SK-N-SH treated with all-trans-retinoic acid at 6 μM for 48 hours (cell line): ENCODE results near the gene COX19.
"Not testable (repeated sequence)": the region's sequence is repeated elsewhere in the genome, so short reads cannot be mapped to it uniquely, and the experiment has no call there.

Experiments used
- ATAC-seq: fragments of 200-7000 bp; cut with Tn5 transposase; 3 replicates; pipeline ENCODE4 v1.9.1; 2020; ENCODE audit warnings: mild to moderate bottlenecking, moderate library complexity
- ARNTL ChIP-seq: fragments of 450-650 bp; formaldehyde crosslinking; IDR thresholded peaks from 2 replicates; pipeline ENCODE4 v1.5.0; 2020; ENCODE audit warnings: low read depth, mild to moderate bottlenecking, moderate library complexity, borderline replicate concordance
- BACH2 ChIP-seq: fragments of 250-450 bp; sonication (Bioruptor Pico); IDR thresholded peaks from 2 replicates; pipeline ENCODE4 v1.9.0; 2021; ENCODE audit warnings: mild to moderate bottlenecking, borderline replicate concordance
- CREB5 ChIP-seq: fragments of 250-450 bp; sonication (Bioruptor Pico); IDR thresholded peaks from 2 replicates; pipeline ENCODE4 v1.5.1; 2020; ENCODE audit warnings: low read depth, mild to moderate bottlenecking, moderate library complexity
- CSRNP3 ChIP-seq: fragments of 250-450 bp; sonication (Bioruptor Pico); IDR thresholded peaks from 2 replicates; pipeline ENCODE4 v1.5.1; 2021; ENCODE audit warnings: mild to moderate bottlenecking, moderate library complexity
- ESRRG ChIP-seq: fragments of 250-450 bp; sonication (Bioruptor Pico); IDR thresholded peaks from 2 replicates; pipeline ENCODE4 v1.6.1; 2021; ENCODE audit warnings: mild to moderate bottlenecking
- GLIS3 ChIP-seq: fragments of 250-450 bp; sonication (Bioruptor Pico); IDR thresholded peaks from 2 replicates; pipeline ENCODE4 v1.5.0; 2020; ENCODE audit warnings: mild to moderate bottlenecking, moderate library complexity
- ISL1 ChIP-seq: fragments of 250-450 bp; sonication (Bioruptor Pico); IDR thresholded peaks from 2 replicates; pipeline ENCODE4 v2.1.2; 2022; ENCODE audit warnings: mild to moderate bottlenecking, moderate library complexity
- OSR1 ChIP-seq: fragments of 250-450 bp; sonication (Bioruptor Pico); IDR thresholded peaks from 2 replicates; pipeline ENCODE4 v1.8.0; 2022; ENCODE audit warnings: moderate library complexity, mild to moderate bottlenecking, inconsistent platforms
- PATZ1 ChIP-seq: fragments of 250-450 bp; sonication (Bioruptor Pico); IDR thresholded peaks from 2 replicates; pipeline ENCODE4 v1.8.0; 2020; ENCODE audit warnings: mild to moderate bottlenecking, moderate library complexity, borderline replicate concordance
- POU6F1 ChIP-seq: fragments of 250-450 bp; sonication (Bioruptor Pico); IDR thresholded peaks from 2 replicates; pipeline ENCODE4 v1.8.0; 2021; ENCODE audit warnings: low read depth, mild to moderate bottlenecking, moderate library complexity, borderline replicate concordance
- PPARA ChIP-seq: fragments of 250-450 bp; sonication (Bioruptor Pico); IDR thresholded peaks from 2 replicates; pipeline ENCODE4 v1.5.0; 2020; ENCODE audit warnings: mild to moderate bottlenecking, borderline replicate concordance
- RARB ChIP-seq: fragments of 250-450 bp; sonication (Bioruptor Pico); IDR thresholded peaks from 2 replicates; pipeline ENCODE4 v1.8.0; 2021; ENCODE audit warnings: mild to moderate bottlenecking, moderate library complexity
- SNAI2 ChIP-seq: fragments of 250-450 bp; sonication (Bioruptor Pico); IDR thresholded peaks from 2 replicates; pipeline ENCODE4 v1.5.0; 2020; ENCODE audit warnings: mild to moderate bottlenecking, moderate library complexity
- TCF4 ChIP-seq: fragments of 250-450 bp; sonication (Bioruptor Pico); IDR thresholded peaks from 2 replicates; pipeline ENCODE4 v1.8.0; 2021; ENCODE audit warnings: mild to moderate bottlenecking, moderate library complexity, borderline replicate concordance
- TSHZ2 ChIP-seq: fragments of 250-450 bp; sonication (Bioruptor Pico); IDR thresholded peaks from 2 replicates; pipeline ENCODE4 v1.5.0; 2020; ENCODE audit warnings: mild to moderate bottlenecking, moderate library complexity
- ZC3H10 ChIP-seq: fragments of 250-450 bp; sonication (Bioruptor Pico); IDR thresholded peaks from 2 replicates; pipeline ENCODE4 v1.5.1; 2021; ENCODE audit warnings: mild to moderate bottlenecking, moderate library complexity
- ZFP3 ChIP-seq: fragments of 250-450 bp; sonication (Bioruptor Pico); IDR thresholded peaks from 2 replicates; pipeline ENCODE4 v1.5.0; 2020; ENCODE audit warnings: mild to moderate bottlenecking, moderate library complexity
- ZFP30 ChIP-seq: fragments of 450-650 bp; formaldehyde crosslinking; IDR thresholded peaks from 2 replicates; pipeline ENCODE4 v1.5.0; 2022; ENCODE audit warnings: mild to moderate bottlenecking, moderate library complexity
- ZNF565 ChIP-seq: fragments of 450-650 bp; formaldehyde crosslinking; conservative IDR thresholded peaks from 2 replicates; pipeline ENCODE4 v1.5.0; 2020; ENCODE audit warnings: low read depth, mild to moderate bottlenecking, moderate library complexity
- ZNF8 ChIP-seq: fragments of 450-650 bp; formaldehyde crosslinking; IDR thresholded peaks from 2 replicates; pipeline ENCODE4 v1.5.0; 2020; ENCODE audit warnings: mild to moderate bottlenecking, moderate library complexity

COX19 gene

GRCh38 chr7:961546-962400 is 13.6 kb downstream of the COX19 start:
- TF ChIP-seq BACH2 = no peak
- no peak for TF ChIP-seq PATZ1 (CRISPR knock-in tag)
- TF ChIP-seq CSRNP3 (CRISPR knock-in tag) = no peak
- no peak for TF ChIP-seq ZNF8 (CRISPR knock-in tag)
- TF ChIP-seq SNAI2 (CRISPR knock-in tag) = no peak
- no peak for TF ChIP-seq GLIS3 (CRISPR knock-in tag)
- TF ChIP-seq ZC3H10 (CRISPR knock-in tag) = no peak
- TF ChIP-seq ESRRG (CRISPR knock-in tag) = no peak
- no peak for TF ChIP-seq OSR1
- no peak for TF ChIP-seq ARNTL (CRISPR knock-in tag)
- TF ChIP-seq CREB5 = no peak
- TF ChIP-seq ZNF565 (CRISPR knock-in tag) = no peak
- no peak for TF ChIP-seq POU6F1 (CRISPR knock-in tag)
- TF ChIP-seq PPARA (CRISPR knock-in tag) = no peak
- TF ChIP-seq ISL1 = no peak
- no peak for TF ChIP-seq ZFP30 (CRISPR knock-in tag)
- no peak for TF ChIP-seq RARB (CRISPR knock-in tag)
- no peak for TF ChIP-seq TSHZ2 (CRISPR knock-in tag)
- TF ChIP-seq, all 23 proteins: peak for 0
- no peak for ATAC-seq

GRCh38 chr7:960972-961371 is 14.4 kb downstream of the COX19 start:
- ATAC-seq = not testable (repeated sequence)

- ATAC-seq = no peak
- TF ChIP-seq RARB (CRISPR knock-in tag) (no peak), ZNF8 (CRISPR knock-in tag) (no peak), POU6F1 (CRISPR knock-in tag) (no peak), SNAI2 (CRISPR knock-in tag) (no peak), ZFP3 (no peak), ISL1 (no peak), TSHZ2 (CRISPR knock-in tag) (no peak), TCF4 (CRISPR knock-in tag) (no peak), CSRNP3 (CRISPR knock-in tag) (no peak), BACH2 (no peak), GLIS3 (CRISPR knock-in tag) (no peak), ZC3H10 (CRISPR knock-in tag) (no peak), OSR1 (no peak)
These were observed 15.0 kb downstream of the COX19 start for GRCh38 chr7:960269-960871.
